Sigmoid colon (tissue), 7 donors: ENCODE data around the gene RAB13. TPM values are rescaled to one million over a fixed set of nuclear protein-coding genes. Genes with fewer than 3 reads are reported as not detected.
"Not testable (repeated sequence)": the region's sequence is repeated elsewhere in the genome, so short reads cannot be mapped to it uniquely, and the experiment has no call there.

ENCODE experiments used
- DNase-seq: peaks from one replicate; pipeline ENCODE4 v3.0.0-alpha.2; 2019
- H3K27ac ChIP-seq, 4 donors: fragments of 200-600 bp; sonication (generic); one replicate each; pipeline ENCODE4 v1.5.1; 2016 to 2019; ENCODE audit warnings: mild to moderate bottlenecking in 1 of 4
- H3K27me3 ChIP-seq, 3 donors: fragments of 200-600 bp; sonication (generic); one replicate each; pipeline ENCODE4 v1.5.1; 2019; ENCODE audit warnings: mild to moderate bottlenecking in 1 of 3
- H3K36me3 ChIP-seq, 4 donors: fragments of 200-600 bp; sonication (generic); one replicate each; pipeline ENCODE4 v1.5.1; 2016 to 2019
- H3K4me1 ChIP-seq, 4 donors: fragments of 200-600 bp; sonication (generic); one replicate each; pipeline ENCODE4 v1.5.1; 2017 to 2019
- H3K4me3 ChIP-seq, 4 donors: fragments of 200-600 bp; sonication (generic); one replicate each; pipeline ENCODE4 v1.5.1; 2017 to 2019; ENCODE audit warnings: mild to moderate bottlenecking in 2 of 4, moderate library complexity in 1 of 4
- H3K9me3 ChIP-seq, 4 donors: fragments of 200-600 bp in 3 of 4; sonication (generic) in 3 of 4; one replicate each; pipeline versions ENCODE4 v1.5.1 to v1.6.1; 2013 to 2019
- EP300 ChIP-seq, 4 donors: sonication (generic); formaldehyde crosslinking; IDR thresholded peaks; one replicate each; pipeline ENCODE4 v1.6.1; 2017; ENCODE audit warnings: antibody characterized with exemption in 4 of 4
- POLR2A ChIP-seq, 2 donors: fragments of 450-650 bp; IDR thresholded peaks; one replicate each; pipeline ENCODE4 v1.6.1; 2016; ENCODE audit warnings: antibody characterized with exemption in 2 of 2, mild to moderate bottlenecking in 2 of 2, moderate library complexity in 2 of 2
- POLR2AphosphoS5 ChIP-seq, 4 donors: sonication (generic); formaldehyde crosslinking; IDR thresholded peaks; one replicate each; pipeline ENCODE4 v1.6.1; 2017; ENCODE audit warnings: antibody characterized with exemption in 4 of 4
- WGBS, 2 donors: extraction: QIAGEN DNeasy Blood & Tissue Kit; methylation state at CpG; one replicate each; pipeline ENCODE4 v1.1.7; 2013; 5-methylcytosine and 5-hydroxymethylcytosine counted together
- intact Hi-C: fragments of 100-400 bp; cut with DNase I; formaldehyde crosslinking; loops from one replicate; pipeline ENCODE4 v1.15.1; 2023
- polyA plus RNA-seq, 3 donors: library from polyadenylated mRNA; stranded (reverse); fragments of 200-250 nt; gene quantifications; one replicate each; pipeline ENCODE4 v1.2.3, GENCODE V29; 2013
- total RNA-seq, 4 donors: library from RNA; depleted of rRNA; stranded (reverse); fragments of >200 nt; gene quantifications; one replicate each; pipeline ENCODE4 v1.1.0, GENCODE V29; 2016
- TF ChIP-seq, protein P1 (sequence below), 4 experiments: fragments of 450-650 bp in 3 of 4; fragments of 200-600 bp in 1 of 4; IDR thresholded peaks; one replicate each; pipeline ENCODE4 v1.5.1; 2016 to 2019; ENCODE audit warnings: antibody characterized with exemption in 4 of 4, mild to moderate bottlenecking in 3 of 4, moderate library complexity in 2 of 4
- donor health status: healthy with polysubstance abuse.
- donor health status: Bipolar disorder and iron deficiency.
- donor health status: healthy.

RAB13 gene
- total RNA-seq: 10 to 100 TPM; 34.1 to 72.8 (median 40.7) TPM
- polyA plus RNA-seq: 100 to 1,000 TPM; 117 to 275 (median 261) TPM

DNA sequence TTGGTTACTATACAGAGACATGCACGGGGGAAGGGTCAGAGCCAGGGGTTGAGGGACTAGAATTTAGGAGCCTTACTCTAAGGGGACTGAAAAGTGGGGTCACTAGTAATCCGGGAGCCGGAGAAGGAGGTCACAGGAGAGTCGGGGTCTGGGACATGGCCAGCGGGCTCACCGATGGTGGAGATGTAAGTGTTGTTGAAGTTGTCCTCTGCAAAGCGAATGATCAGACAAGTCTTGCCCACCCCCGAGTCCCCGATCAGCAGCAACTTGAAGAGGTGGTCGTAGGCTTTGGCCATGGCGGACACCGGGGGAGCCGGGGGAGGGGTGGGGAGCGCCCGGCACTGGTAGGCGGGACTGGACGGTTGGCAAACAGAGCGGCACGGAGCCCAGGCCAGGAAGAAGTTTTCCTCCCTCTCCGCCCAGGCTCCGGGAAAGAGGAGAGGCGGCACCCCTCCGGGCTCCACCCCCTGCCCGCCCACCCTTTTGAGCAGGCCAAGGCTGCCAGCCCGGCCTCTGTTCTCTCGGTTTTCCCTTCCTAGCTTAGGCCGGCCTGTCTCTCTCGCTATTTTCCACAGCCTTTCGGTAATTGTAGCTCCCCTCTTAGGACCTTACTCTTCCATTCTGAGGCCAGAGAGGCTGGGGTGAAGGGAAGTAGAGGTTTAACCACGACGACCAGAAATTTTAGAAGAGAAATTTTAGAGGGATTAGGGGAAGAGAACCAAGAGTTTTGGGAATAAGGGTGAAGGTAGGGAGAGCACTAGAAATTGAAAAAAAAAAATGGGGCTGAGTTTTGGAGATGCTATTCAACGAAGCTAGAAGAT is at the start of gene RAB13:
Gene RAB13 (minus strand): TSS at position 399 of the 821 bp plus-strand sequence. CDS start 103 bp downstream, at position 296.
- H3K4me3 ChIP-seq: peak within 1 kb of the TSS; percentile 58 to 64 (median 60)
- intact Hi-C loops: loop anchor here (1.0 to 2.0 kb wide), 4 partner anchors 17 to 309 kb away; no protein-coding TSS in a partner anchor
- H3K27me3 ChIP-seq: no peaks in the 10 kb centered on the region
- peaks cover 0 to 21% (median 0%) of the 10 kb centered on the region in 4 donors for H3K36me3 ChIP-seq
- WGBS, 2 donors: 5 to 10% methylated on average over 32 of the region's 32 CpGs
- TF ChIP-seq POLR2A (IDR thresholded peaks at IDR 0.05) (no peak), POLR2AphosphoS5 (IDR thresholded peaks at IDR 0.05) (peak; percentile 70 to 93 (median 83)), EP300 (IDR thresholded peaks at IDR 0.05) (no peak)
- TF ChIP-seq, protein P1, sequence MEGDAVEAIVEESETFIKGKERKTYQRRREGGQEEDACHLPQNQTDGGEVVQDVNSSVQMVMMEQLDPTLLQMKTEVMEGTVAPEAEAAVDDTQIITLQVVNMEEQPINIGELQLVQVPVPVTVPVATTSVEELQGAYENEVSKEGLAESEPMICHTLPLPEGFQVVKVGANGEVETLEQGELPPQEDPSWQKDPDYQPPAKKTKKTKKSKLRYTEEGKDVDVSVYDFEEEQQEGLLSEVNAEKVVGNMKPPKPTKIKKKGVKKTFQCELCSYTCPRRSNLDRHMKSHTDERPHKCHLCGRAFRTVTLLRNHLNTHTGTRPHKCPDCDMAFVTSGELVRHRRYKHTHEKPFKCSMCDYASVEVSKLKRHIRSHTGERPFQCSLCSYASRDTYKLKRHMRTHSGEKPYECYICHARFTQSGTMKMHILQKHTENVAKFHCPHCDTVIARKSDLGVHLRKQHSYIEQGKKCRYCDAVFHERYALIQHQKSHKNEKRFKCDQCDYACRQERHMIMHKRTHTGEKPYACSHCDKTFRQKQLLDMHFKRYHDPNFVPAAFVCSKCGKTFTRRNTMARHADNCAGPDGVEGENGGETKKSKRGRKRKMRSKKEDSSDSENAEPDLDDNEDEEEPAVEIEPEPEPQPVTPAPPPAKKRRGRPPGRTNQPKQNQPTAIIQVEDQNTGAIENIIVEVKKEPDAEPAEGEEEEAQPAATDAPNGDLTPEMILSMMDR (IDR thresholded peaks at IDR 0.05): no peak
- H3K9me3 ChIP-seq: no peaks in the 10 kb centered on the region
- H3K4me1 ChIP-seq: peaks cover 0 to 36% (median 29%) of the 10 kb centered on the region in 4 donors
- DNase-seq: peak; percentile 96
- H3K27ac ChIP-seq: peak within 1 kb of the TSS; percentile 86 to 95 (median 92)

DNA sequence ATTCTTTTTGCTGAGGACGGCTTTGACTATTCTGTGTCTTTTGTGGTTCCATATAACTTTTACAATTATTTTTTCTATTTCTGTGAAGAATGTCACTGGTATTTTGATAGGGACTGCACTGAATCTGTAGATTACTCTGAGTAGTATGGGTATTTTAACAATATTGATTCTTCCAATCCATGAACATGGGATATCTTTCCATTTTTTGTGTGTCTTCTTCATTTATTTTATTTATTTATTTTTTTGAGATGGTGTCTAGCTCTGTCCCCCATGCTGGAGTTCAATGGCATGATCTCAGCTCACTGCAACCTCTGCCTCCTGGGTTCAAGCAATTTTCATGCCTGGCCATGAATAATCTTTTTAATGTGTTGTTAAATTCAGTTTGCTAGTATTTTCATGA is 47.6 kb upstream of the RAB13 start:
- intact Hi-C loops, H3K4me1 ChIP-seq, H3K27me3 ChIP-seq, H3K9me3 ChIP-seq, H3K4me3 ChIP-seq, H3K27ac ChIP-seq, H3K36me3 ChIP-seq, DNase-seq: not testable (repeated sequence)
- WGBS, 2 donors: 91 to 94% methylated on average over 1 of the region's 1 CpG

DNA sequence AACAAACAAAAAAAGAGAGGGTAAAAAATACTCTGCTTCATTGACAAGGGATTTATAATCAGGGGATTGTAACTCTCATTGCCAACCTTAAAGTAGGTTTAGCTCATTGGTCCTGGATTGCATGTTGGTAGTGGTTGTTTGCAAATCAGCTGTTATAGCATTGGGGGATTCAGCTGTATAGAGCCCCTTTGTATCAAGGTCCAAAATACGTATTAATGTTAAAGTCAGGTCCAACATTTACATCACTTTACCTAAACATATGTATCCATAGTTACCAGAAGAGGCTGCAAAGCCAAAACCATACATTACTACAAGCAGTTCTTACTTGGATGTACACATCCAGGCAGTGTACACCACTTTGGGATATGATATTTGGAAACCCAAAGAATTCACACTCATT is 33.8 kb upstream of the RAB13 start:
- no peak for DNase-seq
- Histone ChIP-seq H3K27ac (no peak overlapping the region), H3K9me3 (no peaks in the 10 kb centered on the region), H3K4me1 (no peaks in the 10 kb centered on the region), H3K36me3 (no peaks in the 10 kb centered on the region), H3K4me3 (no peak overlapping the region), H3K27me3 (no peaks in the 10 kb centered on the region)
- TF ChIP-seq EP300 (IDR thresholded peaks at IDR 0.05): no peak
- TF ChIP-seq, protein P1 (IDR thresholded peaks at IDR 0.05): no peak
- no peak for TF ChIP-seq POLR2AphosphoS5 (IDR thresholded peaks at IDR 0.05)
- TF ChIP-seq POLR2A (IDR thresholded peaks at IDR 0.05): no peak
- WGBS, 2 donors: 86 to 89% methylated on average over 1 of the region's 1 CpG
- intact Hi-C loops: no loop called here

DNA sequence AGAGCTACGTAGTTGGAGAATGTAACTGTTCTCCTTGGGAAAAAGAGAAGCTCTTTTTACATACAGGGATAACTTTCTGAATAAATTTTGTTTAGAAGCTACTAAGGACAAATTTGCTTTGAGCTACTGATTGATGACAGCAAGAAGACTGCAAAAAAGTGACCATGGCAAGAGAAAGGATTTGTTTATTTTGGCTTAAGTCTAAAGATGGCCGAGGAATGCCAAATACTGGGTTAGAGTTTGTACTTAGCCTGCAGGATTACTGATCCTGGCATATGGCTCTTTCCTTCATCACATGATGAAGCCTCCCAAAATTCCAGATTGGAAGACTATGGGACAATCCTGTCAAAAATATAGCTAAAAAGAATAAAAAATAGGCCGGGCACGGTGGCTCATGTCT is 33.1 kb upstream of the RAB13 start:
- Histone ChIP-seq H3K9me3 (no peaks in the 10 kb centered on the region), H3K27ac (no peak overlapping the region), H3K4me3 (no peak overlapping the region), H3K27me3 (no peaks in the 10 kb centered on the region), H3K36me3 (no peaks in the 10 kb centered on the region), H3K4me1 (no peaks in the 10 kb centered on the region)
- intact Hi-C loops: no loop called here
- no peak for DNase-seq
- 89 to 90% methylated on average over 4 of the region's 4 CpGs for WGBS, 2 donors
- TF ChIP-seq, protein P1 (IDR thresholded peaks at IDR 0.05): no peak
- TF ChIP-seq POLR2AphosphoS5 (IDR thresholded peaks at IDR 0.05): no peak
- no peak for TF ChIP-seq EP300 (IDR thresholded peaks at IDR 0.05)

DNA sequence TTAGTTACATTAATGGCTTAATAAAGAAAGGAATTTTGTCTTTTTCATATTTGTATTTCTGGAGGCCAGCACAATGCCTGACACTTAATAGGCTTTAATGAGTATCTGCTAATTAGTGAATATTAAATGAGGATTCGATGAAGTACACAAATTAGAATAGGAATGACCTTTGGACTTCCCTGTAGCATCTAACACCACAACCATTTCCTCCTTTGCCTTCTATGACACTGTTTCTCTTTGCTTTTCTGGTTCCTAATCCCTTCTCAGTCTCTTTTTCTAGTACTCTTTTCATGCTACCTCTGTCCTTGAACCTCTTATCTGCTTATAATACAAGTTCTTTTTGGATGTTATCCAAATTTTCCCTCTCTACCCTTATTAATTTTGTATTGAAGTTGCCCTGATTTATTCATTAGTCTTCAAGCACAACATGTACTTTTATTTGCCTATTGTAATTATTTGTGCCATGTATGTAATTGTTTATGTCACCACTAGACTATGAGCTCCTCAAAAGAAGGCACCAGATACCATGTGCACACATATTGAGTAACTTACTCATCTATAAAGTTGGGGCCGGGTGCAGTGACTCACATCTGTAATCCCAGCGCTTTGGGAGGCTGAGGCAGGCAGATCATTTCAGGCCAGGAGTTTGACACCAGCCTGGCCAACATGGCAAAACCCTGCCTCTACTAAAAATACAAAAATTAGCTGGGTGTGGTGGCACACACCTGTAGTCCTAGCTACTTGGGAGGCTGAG is 28.2 kb upstream of the RAB13 start:
- intact Hi-C loops: no loop called here
- Histone ChIP-seq H3K36me3 (no peaks in the 10 kb centered on the region), H3K4me1 (no peaks in the 10 kb centered on the region), H3K27ac (no peak overlapping the region), H3K4me3 (no peak overlapping the region), H3K9me3 (no peaks in the 10 kb centered on the region), H3K27me3 (no peaks in the 10 kb centered on the region)
- no peak for DNase-seq
- TF ChIP-seq, protein P1 (IDR thresholded peaks at IDR 0.05): no peak
- TF ChIP-seq POLR2A (IDR thresholded peaks at IDR 0.05) (no peak), POLR2AphosphoS5 (IDR thresholded peaks at IDR 0.05) (no peak), EP300 (IDR thresholded peaks at IDR 0.05) (no peak)
- 53 to 74% methylated on average over 3 of the region's 3 CpGs for WGBS, 2 donors

DNA sequence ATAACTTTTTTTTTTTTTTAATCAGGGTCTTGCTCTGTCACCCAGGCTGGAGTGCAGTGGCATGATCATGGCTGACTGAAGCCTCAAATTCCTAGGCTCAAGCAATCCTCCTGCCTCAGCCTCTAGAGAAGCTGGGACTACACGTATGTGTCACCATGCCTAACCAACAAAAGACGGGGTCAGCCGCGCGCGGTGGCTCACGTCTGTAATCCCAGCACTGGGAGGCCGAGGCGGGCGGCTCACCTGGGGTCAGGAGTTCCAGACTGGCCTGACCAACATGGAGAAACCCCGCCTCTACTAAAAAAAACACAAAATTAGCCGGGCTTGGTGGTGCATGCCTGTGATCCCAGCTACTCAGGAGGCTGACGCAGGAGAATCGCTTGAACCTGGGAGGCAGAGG is 26.4 kb upstream of the RAB13 start:
- H3K9me3 ChIP-seq, H3K4me1 ChIP-seq, DNase-seq, H3K27me3 ChIP-seq, H3K27ac ChIP-seq, H3K4me3 ChIP-seq, intact Hi-C loops, H3K36me3 ChIP-seq: not testable (repeated sequence)
- WGBS, 2 donors: 95 to 96% methylated on average over 14 of the region's 14 CpGs
